K562 (cell line): ENCODE data around the gene RANGAP1. TPM values are rescaled to one million over a fixed set of nuclear protein-coding genes. Genes with fewer than 3 reads are reported as not detected.
A peak's percentile ranks its signal among the peaks of the same experiment; 100 is the strongest.

Source experiments
- ASH1L ChIP-seq: fragments of 450-650 bp; IDR thresholded peaks from 2 replicates; pipeline ENCODE4 v1.6.1; 2018; ENCODE audit warnings: borderline replicate concordance, mild to moderate bottlenecking, low read depth; ENCODE audit not compliant: partially characterized antibody
- ATF3 ChIP-seq, 2 experiments: fragments of 450-650 bp in 1 of 2; sonication (generic) in 1 of 2; formaldehyde crosslinking in 1 of 2; IDR thresholded peaks in 1 of 2; conservative IDR thresholded peaks in 1 of 2; 2 replicates each; pipeline versions ENCODE4 v1.6.1 to v1.8.1; 2016 to 2023; ENCODE audit warnings: mild to moderate bottlenecking in 2 of 2, moderate library complexity in 2 of 2, inconsistent platforms in 1 of 2, missing genetic modification reagents in 1 of 2
- CBFA2T2 ChIP-seq: fragments of 450-650 bp; conservative IDR thresholded peaks from 2 replicates; pipeline ENCODE4 v1.6.1; 2017; ENCODE audit warnings: mild to moderate bottlenecking
- E4F1 ChIP-seq: fragments of 250-450 bp; sonication (Bioruptor Pico); IDR thresholded peaks from 2 replicates; pipeline ENCODE4 v1.5.0; 2021; ENCODE audit warnings: mild to moderate bottlenecking, borderline replicate concordance
- FOS ChIP-seq: IDR thresholded peaks from 3 replicates; pipeline ENCODE4 v1.6.1; 2011; ENCODE audit not compliant: insufficient read length; ENCODE audit errors: extremely low read depth
- NFE2 ChIP-seq: IDR thresholded peaks from 2 replicates; pipeline ENCODE4 v1.6.1; 2014; ENCODE audit warnings: antibody characterized with exemption, low read depth
- RBM14 ChIP-seq: fragments of 200-400 bp; formaldehyde crosslinking; IDR thresholded peaks from 2 replicates; pipeline ENCODE4 v1.6.1; 2018; ENCODE audit warnings: low read depth, mild to moderate bottlenecking, low read length, moderate library complexity, borderline replicate concordance; ENCODE audit not compliant: insufficient read depth
- SMARCA4 ChIP-seq: fragments of 450-650 bp; IDR thresholded peaks from 2 replicates; pipeline ENCODE4 v1.6.1; 2016
- SRSF9 ChIP-seq: fragments of 200-400 bp; formaldehyde crosslinking; IDR thresholded peaks from 2 replicates; pipeline ENCODE4 v1.6.1; 2017; ENCODE audit warnings: low read depth, low read length, borderline replicate concordance
- TEAD4 ChIP-seq, 2 experiments: sonication (generic) in 1 of 2; formaldehyde crosslinking in 1 of 2; IDR thresholded peaks; 2 replicates each; pipeline versions ENCODE4 v1.6.1 to v1.8.0; 2012 to 2022; ENCODE audit warnings: borderline replicate concordance in 1 of 2, inconsistent platforms in 1 of 2, low read length in 1 of 2, mild to moderate bottlenecking in 1 of 2, missing genetic modification reagents in 1 of 2
- ZBTB1 ChIP-seq: sonication (generic); formaldehyde crosslinking; IDR thresholded peaks from 2 replicates; pipeline ENCODE4 v1.8.1; 2023; ENCODE audit warnings: missing genetic modification reagents, low read depth, mild to moderate bottlenecking, borderline replicate concordance
- ZNF79 ChIP-seq: fragments of 250-450 bp; sonication (Bioruptor Pico); IDR thresholded peaks from 2 replicates; pipeline ENCODE4 v1.4.0; 2020; ENCODE audit warnings: low read depth, mild to moderate bottlenecking, moderate library complexity
- polyA plus RNA-seq, 8 experiments: library from polyadenylated mRNA; depleted of rRNA in 4 of 8; stranded (reverse) in 5 of 8; unstranded in 3 of 8; fragments of >200 nt; fragmentation: Nextera tagmentation in 2 of 8; fragmentation: Illumina TruSeq in 1 of 8; extraction: Ambion mirVana in 2 of 8; extraction: Trizol in 1 of 8; gene quantifications; 2 replicates each; pipeline versions ENCODE4 v1.2.1 to v1.2.3, GENCODE V29; 2011 to 2014; ENCODE audit warnings: inconsistent platforms in 1 of 8, missing spikeins in 1 of 8
- total RNA-seq, 7 experiments: library from RNA; depleted of rRNA in 6 of 7; stranded (reverse); fragments of >200 nt in 6 of 7; fragmentation: Illumina TruSeq in 2 of 7; extraction: Trizol in 2 of 7; gene quantifications; 2 replicates each; pipeline versions ENCODE4 v1.2.1 to v1.2.3, GENCODE V29; 2011 to 2021; ENCODE audit warnings: low replicate concordance in 1 of 7
- TF ChIP-seq, protein P1 (sequence below): fragments of 450-650 bp; IDR thresholded peaks from 2 replicates; pipeline ENCODE4 v1.6.1; 2017; ENCODE audit warnings: antibody characterized with exemption, mild to moderate bottlenecking

The RANGAP1 gene
- total and polyA plus RNA-seq, 9 of the 15 experiments (the other 6 are each of a cell fraction or from before 2014, with no cell fraction given): 2.1 to 104 (median 50.6) TPM

DNA sequence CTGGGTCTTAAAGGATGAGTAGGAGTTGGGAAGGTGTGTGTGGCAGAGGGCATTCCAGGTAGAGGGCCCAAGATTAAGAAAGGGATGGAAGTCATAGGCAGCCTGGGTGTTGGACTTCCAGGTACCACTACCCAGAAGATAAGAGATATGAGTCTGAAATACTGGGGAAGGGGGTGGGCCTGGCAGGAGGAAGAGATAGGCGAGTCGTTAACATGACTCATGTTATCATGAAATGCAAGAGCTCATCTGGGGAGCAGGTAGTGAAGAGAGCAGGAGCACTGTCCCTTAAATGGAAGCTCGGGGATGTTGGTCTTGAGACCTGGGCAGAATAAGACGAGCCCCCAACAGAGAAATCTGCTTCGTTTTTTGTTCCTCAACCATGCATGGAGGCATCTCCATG, 25.5 kb upstream of the RANGAP1 start (continued):
- TF ChIP-seq, protein P1, sequence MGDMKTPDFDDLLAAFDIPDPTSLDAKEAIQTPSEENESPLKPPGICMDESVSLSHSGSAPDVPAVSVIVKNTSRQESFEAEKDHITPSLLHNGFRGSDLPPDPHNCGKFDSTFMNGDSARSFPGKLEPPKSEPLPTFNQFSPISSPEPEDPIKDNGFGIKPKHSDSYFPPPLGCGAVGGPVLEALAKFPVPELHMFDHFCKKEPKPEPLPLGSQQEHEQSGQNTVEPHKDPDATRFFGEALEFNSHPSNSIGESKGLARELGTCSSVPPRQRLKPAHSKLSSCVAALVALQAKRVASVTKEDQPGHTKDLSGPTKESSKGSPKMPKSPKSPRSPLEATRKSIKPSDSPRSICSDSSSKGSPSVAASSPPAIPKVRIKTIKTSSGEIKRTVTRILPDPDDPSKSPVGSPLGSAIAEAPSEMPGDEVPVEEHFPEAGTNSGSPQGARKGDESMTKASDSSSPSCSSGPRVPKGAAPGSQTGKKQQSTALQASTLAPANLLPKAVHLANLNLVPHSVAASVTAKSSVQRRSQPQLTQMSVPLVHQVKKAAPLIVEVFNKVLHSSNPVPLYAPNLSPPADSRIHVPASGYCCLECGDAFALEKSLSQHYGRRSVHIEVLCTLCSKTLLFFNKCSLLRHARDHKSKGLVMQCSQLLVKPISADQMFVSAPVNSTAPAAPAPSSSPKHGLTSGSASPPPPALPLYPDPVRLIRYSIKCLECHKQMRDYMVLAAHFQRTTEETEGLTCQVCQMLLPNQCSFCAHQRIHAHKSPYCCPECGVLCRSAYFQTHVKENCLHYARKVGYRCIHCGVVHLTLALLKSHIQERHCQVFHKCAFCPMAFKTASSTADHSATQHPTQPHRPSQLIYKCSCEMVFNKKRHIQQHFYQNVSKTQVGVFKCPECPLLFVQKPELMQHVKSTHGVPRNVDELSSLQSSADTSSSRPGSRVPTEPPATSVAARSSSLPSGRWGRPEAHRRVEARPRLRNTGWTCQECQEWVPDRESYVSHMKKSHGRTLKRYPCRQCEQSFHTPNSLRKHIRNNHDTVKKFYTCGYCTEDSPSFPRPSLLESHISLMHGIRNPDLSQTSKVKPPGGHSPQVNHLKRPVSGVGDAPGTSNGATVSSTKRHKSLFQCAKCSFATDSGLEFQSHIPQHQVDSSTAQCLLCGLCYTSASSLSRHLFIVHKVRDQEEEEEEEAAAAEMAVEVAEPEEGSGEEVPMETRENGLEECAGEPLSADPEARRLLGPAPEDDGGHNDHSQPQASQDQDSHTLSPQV: peak; percentile 34; the same call in 1 of the 2 replicates
- TF ChIP-seq TEAD4 (IDR thresholded peaks at IDR 0.05; ENCODE audit: low read length) (peak; percentile 58; the same call in 1 of the 2 replicates), TEAD4 (CRISPR knock-in tag; IDR thresholded peaks at IDR 0.05; ENCODE audit: borderline replicate concordance) (no peak), CBFA2T2 (peak; percentile 56), FOS (no peak), E4F1 (CRISPR knock-in tag) (no peak), ASH1L (no peak), SMARCA4 (peak; percentile 83), NFE2 (0 out of 2 replicates have a peak, but pooled peaks have one; percentile 38), RBM14 (no peak), ATF3 (IDR thresholded peaks at IDR 0.05) (peak; percentile 69), ATF3 (CRISPR knock-in tag; conservative IDR thresholded peaks at IDR 0.05) (no peak), SRSF9 (no peak), ZBTB1 (no peak), ZNF79 (CRISPR knock-in tag) (no peak)
